Measurements from ENCODE around the gene CUL7. TPM values are rescaled to one million over a fixed set of nuclear protein-coding genes. Genes with fewer than 3 reads are reported as not detected.

Gene CUL7
- total RNA-seq, 4 donors from 2014 or later: 11.9 to 21.3 (median 15.4) TPM

DNA sequence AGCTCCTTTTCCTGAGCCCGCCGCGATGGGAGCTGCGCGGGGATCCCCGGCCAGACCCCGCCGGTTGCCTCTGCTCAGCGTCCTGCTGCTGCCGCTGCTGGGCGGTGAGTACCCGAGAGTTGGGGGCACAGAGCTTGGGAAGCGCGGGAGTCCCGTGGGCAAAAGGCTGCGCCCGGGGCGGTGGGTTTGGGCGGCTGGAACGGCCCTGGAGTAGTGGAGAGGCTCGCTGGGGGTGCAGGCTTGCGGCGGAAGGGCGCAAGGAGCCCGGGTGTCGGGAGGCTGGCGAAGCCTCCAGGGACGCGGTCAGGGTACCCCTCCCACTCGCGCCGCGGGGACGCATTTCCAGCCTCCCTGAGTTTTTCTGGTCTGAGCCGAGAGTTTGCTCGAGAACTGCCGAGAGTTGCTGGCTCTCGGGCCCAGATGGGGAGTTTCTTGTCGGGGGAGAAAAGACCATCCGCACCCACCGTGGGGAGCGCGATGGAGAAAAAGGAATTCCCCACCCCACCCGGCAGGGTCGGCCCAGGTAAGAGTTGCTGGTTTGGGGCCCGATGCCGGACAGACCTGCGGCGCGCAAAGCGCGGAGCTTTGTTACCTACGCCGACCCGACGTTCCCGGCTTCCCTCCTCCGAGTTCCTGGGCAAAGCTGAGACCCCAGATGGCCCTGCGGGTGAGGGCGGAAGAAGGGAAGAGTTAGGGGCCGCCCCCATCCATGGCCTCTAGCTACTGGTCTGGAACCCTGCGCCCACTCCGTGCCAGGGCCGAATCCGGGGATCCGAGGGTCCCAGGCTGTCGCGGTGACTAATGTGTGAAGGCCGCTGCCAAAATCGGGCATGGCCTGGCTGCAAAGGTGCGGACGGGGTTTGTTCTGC, 23.0 kb upstream of the CUL7 start:
- in situ Hi-C loops (cut with MboI; ENCODE audit: low sequenced_read_pairs in 4 of 4): no loop called here
- Histone ChIP-seq H3K27ac (no peak overlapping the region), H3K4me1 (peaks cover 0 to 9% of the 10 kb centered on the region in 2 donors), H3K27me3 (peaks cover 9 to 17% (median 13%) of the 10 kb centered on the region in 3 donors), H3K4me3 (peak overlapping the region; percentile 40 to 46 (median 46)), H3K36me3 (peaks cover 0 to 27% of the 10 kb centered on the region in 2 donors), H3K9me3 (no peaks in the 10 kb centered on the region)
- TF ChIP-seq POLR2A (IDR thresholded peaks at IDR 0.05): no peak
- TF ChIP-seq, protein P1, sequence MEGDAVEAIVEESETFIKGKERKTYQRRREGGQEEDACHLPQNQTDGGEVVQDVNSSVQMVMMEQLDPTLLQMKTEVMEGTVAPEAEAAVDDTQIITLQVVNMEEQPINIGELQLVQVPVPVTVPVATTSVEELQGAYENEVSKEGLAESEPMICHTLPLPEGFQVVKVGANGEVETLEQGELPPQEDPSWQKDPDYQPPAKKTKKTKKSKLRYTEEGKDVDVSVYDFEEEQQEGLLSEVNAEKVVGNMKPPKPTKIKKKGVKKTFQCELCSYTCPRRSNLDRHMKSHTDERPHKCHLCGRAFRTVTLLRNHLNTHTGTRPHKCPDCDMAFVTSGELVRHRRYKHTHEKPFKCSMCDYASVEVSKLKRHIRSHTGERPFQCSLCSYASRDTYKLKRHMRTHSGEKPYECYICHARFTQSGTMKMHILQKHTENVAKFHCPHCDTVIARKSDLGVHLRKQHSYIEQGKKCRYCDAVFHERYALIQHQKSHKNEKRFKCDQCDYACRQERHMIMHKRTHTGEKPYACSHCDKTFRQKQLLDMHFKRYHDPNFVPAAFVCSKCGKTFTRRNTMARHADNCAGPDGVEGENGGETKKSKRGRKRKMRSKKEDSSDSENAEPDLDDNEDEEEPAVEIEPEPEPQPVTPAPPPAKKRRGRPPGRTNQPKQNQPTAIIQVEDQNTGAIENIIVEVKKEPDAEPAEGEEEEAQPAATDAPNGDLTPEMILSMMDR (IDR thresholded peaks at IDR 0.05 in 4 of 5, conservative IDR thresholded peaks at IDR 0.05 in 1 of 5): no peak
- DNase-seq: no peak
- ATAC-seq: no peak
- intact Hi-C loops (cut with DNase I; ENCODE audit: low total_unique reads): no loop called here

DNA sequence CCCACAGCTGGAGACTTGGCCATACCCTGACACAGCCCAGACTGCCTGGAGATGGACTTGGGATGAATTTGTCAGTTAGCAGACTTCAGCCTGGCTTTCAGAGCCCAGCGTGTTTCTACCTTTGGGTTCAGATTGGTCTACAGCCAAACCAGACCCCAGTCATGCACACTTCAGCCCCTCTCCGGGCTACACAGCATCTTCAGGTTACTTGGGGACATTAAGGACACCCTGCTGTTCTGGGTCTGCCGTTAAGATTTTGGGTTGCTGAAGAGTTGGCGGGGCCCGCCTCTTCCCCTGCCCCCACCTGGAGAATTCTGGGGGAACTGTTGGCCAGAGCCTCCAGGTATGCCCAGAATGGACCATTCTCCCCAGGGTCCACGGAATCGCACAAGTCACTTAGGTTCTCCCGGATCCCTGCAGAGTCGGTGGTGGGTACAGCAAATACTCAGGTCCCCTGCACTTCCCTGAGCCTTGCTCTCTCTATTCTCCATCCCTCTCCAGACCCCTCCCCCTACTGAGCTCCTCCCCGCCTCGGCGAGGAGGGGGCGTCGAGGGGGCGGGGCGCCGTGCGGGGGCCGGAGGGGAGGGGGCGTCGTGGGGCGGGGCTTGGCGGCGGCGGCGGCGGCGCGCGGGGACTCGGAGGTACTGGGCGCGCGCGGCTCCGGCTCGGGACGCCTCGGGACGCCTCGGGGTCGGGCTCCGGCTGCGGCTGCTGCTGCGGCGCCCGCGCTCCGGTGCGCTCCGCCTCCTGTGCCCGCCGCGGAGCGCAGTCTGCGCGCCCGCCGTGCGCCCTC, 22.2 kb upstream of the CUL7 start, which contains the start of gene PTK7:
TSS of gene PTK7 (plus strand) at position 645 of the 794 bp plus-strand sequence. CDS start 175 bp downstream, outside the sequence.
- DNase-seq (no peak), ATAC-seq (no peak)
- Histone ChIP-seq H3K36me3 (peaks cover 0 to 36% of the 10 kb centered on the region in 2 donors), H3K4me3 (peak within 1 kb of the TSS; percentile 40 to 46 (median 46)), H3K9me3 (no peaks in the 10 kb centered on the region), H3K27ac (no peak within 1 kb of the TSS), H3K27me3 (peaks cover 9 to 17% (median 13%) of the 10 kb centered on the region in 3 donors), H3K4me1 (peaks cover 0 to 9% of the 10 kb centered on the region in 2 donors)
- TF ChIP-seq POLR2A (IDR thresholded peaks at IDR 0.05): no peak
- in situ Hi-C loops (cut with MboI; ENCODE audit: low sequenced_read_pairs in 4 of 4) (no loop called here), intact Hi-C loops (cut with DNase I; ENCODE audit: low total_unique reads) (no loop called here)

DNA sequence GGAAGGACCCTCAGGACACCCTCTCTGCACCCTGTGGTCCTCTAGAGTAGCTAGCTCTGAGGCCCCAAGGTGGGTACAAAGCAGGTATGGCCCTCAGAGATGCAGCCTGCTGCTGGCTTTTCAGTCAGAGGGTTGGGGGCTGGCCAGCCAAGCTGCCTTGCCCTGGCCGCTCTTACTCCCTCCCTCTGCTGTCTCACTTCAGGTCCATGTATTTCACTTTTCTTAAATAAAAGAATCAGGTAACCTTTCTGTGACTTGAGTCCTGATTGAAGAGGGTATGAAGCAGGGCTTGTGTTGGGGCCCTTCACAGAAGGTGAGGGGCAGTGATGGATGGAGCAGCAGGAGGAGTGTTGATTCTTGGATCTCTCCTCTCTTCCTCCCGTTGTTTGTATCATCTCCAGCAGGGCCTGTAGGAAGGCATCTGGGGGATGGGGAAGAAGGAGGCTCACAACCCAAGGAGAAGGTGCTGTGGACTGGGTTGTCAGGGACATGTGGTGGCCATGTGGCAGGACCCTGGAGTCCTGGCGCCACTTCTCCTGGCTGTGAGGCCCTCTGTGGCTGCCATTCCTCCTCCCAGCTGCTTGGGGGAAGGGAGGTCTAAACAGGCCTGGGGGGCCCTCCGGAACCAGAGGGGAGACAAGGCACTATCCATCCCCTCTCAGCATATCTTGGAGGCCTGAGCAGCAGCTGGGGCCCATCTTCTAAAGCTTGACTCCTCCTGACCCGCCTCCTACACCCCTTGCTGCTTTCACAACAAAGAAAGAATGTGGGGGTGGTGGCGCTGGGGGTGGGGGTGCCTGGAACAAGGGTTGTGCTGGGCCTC, 21.4 kb upstream of the CUL7 start:
- ATAC-seq (no peak), DNase-seq (no peak)
- H3K27ac ChIP-seq: no peak overlapping the region
- in situ Hi-C loops (cut with MboI; ENCODE audit: low sequenced_read_pairs in 4 of 4): no loop called here
- H3K4me1 ChIP-seq: peaks cover 0 to 9% of the 10 kb centered on the region in 2 donors
- H3K9me3 ChIP-seq: no peaks in the 10 kb centered on the region
- intact Hi-C loops (cut with DNase I; ENCODE audit: low total_unique reads): loop anchor here (5.0 kb wide), 1 partner anchor 52 kb away; no protein-coding TSS in a partner anchor
- H3K4me3 ChIP-seq: no peak overlapping the region
- H3K36me3 ChIP-seq: peaks cover 0 to 43% of the 10 kb centered on the region in 2 donors
- peaks cover 9 to 17% (median 13%) of the 10 kb centered on the region in 3 donors for H3K27me3 ChIP-seq
- TF ChIP-seq, protein P1 (IDR thresholded peaks at IDR 0.05 in 4 of 5, conservative IDR thresholded peaks at IDR 0.05 in 1 of 5): no peak
- TF ChIP-seq POLR2A (IDR thresholded peaks at IDR 0.05): no peak

DNA sequence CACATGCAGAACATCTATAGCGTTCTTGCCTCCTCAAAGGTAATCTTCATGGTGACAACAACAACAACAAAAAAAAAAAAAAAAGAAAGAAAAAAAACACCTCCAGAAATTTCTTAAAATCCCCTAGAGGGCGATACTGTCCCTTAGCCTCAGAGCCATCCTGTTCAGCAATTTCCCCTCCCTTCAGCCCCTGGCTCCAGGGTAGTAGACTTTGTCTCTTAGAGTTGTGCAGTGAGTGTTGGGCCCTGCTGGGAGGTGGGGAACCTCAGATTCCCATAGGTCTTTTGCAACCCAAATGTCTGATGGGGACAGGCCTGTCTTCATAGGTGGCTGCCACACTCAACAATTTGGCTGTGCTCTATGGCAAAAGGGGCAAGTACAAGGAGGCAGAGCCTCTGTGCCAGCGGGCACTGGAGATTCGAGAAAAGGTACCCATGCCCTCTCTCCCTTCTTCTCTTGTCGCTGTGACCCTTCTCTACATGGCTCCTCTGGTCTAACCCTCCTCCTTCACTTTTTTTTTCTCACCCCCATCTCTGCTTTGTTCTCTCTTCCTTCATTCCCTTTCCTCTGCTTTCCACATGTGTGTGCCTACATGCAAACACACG, 16.5 kb upstream of the CUL7 start:
- DNase-seq: no peak
- intact Hi-C loops (cut with DNase I; ENCODE audit: low total_unique reads): loop anchor here (5.0 kb wide), 1 partner anchor 57 kb away; no protein-coding TSS in a partner anchor

More for the DNA sequence above, 16.5 kb upstream of the CUL7 start:
- Histone ChIP-seq H3K4me1 (no peaks in the 10 kb centered on the region), H3K36me3 (peaks cover 0 to 67% of the 10 kb centered on the region in 2 donors), H3K27ac (no peak overlapping the region), H3K27me3 (no peaks in the 10 kb centered on the region), H3K4me3 (no peak overlapping the region), H3K9me3 (no peaks in the 10 kb centered on the region)
- TF ChIP-seq POLR2A (IDR thresholded peaks at IDR 0.05): no peak
- TF ChIP-seq, protein P1 (IDR thresholded peaks at IDR 0.05 in 4 of 5, conservative IDR thresholded peaks at IDR 0.05 in 1 of 5): peak in 1 of 5 experiments; percentile 34
- no peak for ATAC-seq
- in situ Hi-C loops (cut with MboI; ENCODE audit: low sequenced_read_pairs in 4 of 4): no loop called here
